Jurkat, Clone E6-1 (cell line): Measurements from ENCODE around the gene GABRG3.

Experiments
- DNase-seq: peaks from one replicate; pipeline ENCODE4 v3.0.0-alpha.2; 2011; ENCODE audit warnings: low read depth, low spot score
- H3K4me3 ChIP-seq: 2 replicates; pipeline ENCODE4 v1.5.1; 2011; ENCODE audit warnings: mild to moderate bottlenecking, low read length, control low read depth, moderate library complexity

Gene GABRG3

DNA sequence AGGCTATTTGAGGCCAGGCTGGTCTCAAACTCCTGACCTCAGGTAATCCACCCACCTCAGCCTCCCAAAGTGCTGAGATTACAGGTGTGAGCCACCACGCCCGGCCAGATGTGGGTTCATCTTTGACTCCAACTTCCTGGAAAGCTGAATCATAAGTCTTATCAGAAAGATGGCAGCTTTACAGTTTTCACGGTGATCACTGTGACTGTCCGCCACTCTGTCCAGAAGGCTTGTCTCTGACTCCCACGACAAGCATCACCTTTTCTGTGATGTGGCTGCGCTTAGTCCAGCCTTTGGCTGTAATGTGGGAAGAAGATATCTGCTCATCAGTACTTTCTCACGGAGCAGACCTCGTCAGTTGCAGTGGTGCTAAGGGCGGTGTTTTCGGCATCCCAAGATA, 527.7 kb downstream of the GABRG3 start:
- no peak for DNase-seq
- no peak overlapping the region for H3K4me3 ChIP-seq

DNA sequence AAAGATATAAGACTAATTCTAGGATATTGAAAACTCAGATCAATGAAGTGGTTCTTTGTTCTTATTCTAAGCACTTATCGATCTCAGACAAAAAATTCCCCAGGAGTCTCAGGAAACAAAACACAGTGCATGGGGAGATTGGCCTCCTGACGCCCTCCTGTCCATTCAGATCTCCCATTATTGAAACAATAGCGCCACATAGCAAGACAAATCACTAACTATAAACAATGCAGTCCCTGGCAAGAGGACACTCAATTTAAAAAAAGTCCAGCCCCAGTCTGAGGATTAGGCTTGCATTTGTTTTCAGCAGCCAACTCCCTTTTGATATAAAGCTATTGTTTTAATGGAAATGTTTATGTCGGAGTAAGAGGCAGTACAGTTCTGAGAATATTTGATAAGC, 528.2 kb downstream of the GABRG3 start:
- H3K4me3 ChIP-seq: no peak overlapping the region

DNA sequence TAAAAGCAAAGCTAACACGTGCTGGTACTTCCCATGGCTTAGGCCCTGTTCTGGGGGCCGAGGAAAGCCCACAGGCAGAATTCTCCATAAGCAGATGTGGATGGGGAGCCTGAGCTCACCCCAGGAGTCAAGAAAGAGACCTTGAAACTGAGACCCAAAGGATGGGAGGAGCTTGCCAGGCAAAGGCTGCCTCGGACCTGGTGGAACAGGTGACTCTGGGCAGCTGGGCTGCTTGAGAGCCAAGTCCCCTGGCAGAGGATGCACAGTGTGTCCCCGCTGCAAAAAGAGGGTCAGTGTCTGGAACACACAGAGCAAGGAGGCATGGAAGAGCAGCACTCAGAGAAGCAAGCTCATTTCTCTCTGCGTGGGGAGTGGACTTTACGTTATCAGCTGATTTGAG, 528.7 kb downstream of the GABRG3 start:
- no peak overlapping the region for H3K4me3 ChIP-seq
- no peak for DNase-seq

More for the DNA sequence above, 528.2 kb downstream of the GABRG3 start:
- DNase-seq: no peak

DNA sequence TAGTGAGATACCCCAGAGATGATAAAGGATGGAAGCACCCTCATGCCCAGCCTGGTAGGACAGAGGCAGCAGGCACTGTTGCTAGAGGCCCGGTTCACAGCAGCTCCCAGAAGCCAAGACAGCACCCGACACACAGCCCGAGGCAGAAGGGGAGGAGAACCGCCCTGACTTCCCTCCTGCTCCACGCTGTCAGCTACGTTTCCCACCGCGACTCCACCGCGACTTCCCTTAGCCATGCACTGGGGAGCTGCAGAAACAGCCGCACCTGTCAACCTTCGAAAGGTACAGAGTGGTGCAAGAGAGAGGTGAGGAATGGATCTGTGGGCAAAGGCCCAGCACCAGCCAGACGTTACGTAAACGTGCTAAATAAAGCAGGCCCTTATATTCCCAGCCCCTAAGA, 529.2 kb downstream of the GABRG3 start:
- peak overlapping the region; percentile 3; the same call in 1 of the 2 replicates for H3K4me3 ChIP-seq
- peak; percentile 58 for DNase-seq

DNA sequence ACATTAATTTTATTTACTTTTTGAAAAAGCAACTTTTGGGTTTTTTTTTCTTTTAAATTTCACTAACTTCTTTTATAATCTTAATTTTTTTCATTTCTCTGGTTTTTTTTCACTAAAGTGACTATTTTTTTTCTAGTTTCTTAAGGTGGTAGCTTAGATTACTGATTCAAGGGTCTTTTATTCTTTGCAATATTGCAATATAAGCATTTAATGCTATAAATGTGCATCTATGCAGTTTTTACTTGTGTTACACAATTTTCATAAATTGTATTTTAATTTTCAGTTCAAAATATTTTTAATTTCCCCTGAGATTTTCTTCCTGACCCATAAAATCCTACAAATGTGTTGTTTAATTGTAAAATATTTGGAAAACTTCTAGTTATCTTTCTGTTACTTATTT, 535.8 kb downstream of the GABRG3 start:
- DNase-seq: no peak
- no peak overlapping the region for H3K4me3 ChIP-seq

DNA sequence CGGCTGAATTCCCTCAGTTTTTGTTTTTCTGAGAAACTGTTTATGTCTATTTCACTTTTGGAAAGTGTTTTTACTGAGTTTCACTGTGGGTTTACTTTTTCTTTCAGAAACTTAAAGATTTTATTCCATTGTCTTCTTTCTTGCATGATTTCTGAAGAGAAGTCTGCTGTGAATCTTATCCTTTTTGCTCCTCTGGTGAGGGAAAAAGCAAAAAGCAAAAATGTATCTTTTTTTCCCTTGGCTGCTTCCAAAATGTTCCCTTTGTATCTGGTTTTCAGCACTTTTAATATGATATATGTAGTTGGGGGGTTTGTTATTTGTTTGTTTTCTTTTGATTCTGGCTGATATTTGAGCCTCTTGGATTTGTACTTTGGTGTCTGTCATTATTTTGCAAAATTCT, 538.0 kb downstream of the GABRG3 start:
- no peak overlapping the region for H3K4me3 ChIP-seq
- DNase-seq: no peak

DNA sequence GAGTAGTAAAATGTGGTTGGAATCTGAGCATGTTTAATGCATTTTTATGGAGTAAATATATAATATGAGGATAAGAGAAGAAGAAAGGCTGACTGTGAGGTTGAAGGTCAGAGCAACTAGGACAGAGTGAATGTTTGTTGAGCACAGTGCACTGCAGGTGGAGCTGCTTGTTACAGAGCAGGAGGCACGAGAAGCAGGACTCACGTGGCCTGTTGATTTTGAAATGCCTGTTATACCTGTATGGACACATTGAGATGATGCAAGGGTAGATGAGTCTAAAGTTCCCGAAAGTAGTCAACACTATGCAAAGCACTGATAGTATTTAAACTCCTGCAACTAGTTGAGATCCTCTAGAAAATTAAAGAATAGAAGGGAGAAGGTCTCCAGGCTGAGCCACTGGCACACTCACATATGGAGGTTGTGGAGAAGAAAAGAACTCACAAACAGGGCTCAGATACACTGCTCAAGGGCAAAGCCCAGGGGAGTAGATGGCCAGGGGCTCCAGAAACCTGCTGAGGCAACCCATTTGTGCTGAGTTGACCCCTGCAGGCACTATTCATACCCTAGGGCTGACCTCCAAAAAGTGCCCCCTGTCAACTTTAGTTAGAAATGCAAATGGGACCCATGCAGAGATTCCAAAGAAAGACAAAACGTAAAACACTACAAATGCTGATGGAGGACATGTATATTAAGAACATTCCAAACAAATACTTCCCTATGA, 541.5 kb downstream of the GABRG3 start:
- no peak for DNase-seq
- no peak overlapping the region for H3K4me3 ChIP-seq

DNA sequence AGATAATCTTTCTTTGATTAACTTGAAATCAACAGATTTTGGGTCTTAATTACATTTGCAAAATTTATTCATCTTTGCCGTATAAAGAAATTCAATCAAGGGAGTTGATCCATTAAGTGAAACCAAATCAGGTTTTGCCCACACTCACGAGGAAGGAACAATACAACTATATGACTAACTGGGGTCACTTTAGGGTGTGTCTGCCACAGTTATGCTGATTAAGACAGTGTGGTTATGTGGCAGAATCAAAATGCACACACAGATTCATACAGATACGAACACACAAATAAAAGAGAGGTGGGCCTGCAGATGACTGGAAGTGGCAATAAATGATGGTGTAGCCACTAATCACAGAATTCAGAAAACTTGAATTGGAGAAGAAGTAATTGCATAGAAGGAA, 543.5 kb downstream of the GABRG3 start:
- no peak for DNase-seq
- no peak overlapping the region for H3K4me3 ChIP-seq

DNA sequence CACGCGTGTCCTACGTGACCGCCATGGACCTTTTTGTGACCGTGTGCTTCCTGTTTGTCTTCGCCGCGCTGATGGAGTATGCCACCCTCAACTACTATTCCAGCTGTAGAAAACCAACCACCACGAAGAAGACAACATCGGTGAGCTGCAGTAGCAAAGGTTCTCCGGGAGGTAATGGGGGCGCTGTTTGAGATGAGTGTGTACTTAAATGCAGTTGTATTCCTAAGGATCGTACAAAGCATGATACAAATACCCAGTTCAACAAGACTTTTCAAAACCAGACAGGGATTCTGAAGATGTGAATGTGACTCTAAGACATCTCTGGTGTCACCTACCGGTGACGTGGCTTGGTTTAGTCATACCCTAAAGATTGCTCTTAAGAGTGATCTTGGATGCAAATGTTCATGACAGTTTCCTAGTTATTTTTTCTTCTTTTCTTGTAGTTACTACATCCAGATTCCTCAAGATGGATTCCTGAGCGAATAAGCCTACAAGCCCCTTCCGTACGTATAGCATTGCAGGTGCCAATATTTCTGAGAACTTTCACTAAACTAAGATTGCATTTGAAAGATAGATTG, 556.6 kb downstream of the GABRG3 start:
- peak; percentile 18 for DNase-seq
- no peak overlapping the region for H3K4me3 ChIP-seq

DNA sequence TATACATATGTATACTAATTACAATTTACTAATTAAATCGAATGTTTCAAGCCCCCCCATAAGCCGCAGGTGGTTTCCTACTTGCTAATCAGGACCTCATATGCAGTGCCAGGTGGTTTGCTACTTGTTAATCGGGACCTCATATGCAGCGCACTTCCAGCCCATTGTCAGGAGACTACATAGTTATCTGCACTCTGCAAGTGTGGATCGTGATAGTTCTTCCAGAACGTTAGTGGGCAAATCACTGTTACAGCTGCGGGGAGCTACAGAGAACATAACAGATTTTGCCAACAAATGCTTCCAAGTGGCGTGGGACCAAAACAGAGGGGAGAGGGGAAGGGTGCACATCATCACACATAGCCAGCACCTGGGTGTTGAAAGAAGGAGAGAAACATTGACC, 558.4 kb downstream of the GABRG3 start:
- no peak for DNase-seq
- H3K4me3 ChIP-seq: no peak overlapping the region

DNA sequence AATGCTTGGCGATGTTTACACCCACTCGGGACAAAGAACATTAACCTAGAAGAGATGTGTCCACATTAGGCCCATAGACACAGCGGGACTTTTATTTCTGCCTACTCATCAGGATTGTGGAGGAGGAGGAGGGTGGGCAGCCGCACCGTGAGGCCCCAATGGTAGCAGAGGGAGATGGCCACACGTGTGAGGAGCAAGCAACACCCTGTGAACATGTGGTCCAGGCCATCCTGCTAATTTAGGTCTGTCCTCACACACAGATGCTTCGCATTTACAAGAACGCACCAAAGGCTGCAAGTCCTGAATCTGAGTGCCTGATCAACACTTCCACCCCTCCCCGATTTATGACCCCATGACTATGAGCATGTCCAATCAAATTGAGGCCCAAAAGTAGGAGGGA, 560.0 kb downstream of the GABRG3 start:
- no peak overlapping the region for H3K4me3 ChIP-seq
- no peak for DNase-seq

DNA sequence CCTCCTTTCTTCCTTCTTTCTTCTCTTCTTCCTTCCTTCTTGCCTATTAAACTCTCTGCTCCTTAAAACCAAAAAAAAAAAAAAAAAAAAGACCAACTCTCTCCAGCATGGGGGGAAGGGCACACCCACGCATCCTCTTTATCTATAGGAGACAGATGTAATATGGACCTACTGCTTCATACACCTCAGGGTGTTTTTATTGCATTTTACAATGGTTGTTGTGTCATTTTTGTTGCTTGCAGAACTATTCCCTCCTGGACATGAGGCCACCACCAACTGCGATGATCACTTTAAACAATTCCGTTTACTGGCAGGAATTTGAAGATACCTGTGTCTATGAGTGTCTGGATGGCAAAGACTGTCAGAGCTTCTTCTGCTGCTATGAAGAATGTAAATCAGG, 561.4 kb downstream of the GABRG3 start:
- DNase-seq: no peak
- H3K4me3 ChIP-seq: no peak overlapping the region

DNA sequence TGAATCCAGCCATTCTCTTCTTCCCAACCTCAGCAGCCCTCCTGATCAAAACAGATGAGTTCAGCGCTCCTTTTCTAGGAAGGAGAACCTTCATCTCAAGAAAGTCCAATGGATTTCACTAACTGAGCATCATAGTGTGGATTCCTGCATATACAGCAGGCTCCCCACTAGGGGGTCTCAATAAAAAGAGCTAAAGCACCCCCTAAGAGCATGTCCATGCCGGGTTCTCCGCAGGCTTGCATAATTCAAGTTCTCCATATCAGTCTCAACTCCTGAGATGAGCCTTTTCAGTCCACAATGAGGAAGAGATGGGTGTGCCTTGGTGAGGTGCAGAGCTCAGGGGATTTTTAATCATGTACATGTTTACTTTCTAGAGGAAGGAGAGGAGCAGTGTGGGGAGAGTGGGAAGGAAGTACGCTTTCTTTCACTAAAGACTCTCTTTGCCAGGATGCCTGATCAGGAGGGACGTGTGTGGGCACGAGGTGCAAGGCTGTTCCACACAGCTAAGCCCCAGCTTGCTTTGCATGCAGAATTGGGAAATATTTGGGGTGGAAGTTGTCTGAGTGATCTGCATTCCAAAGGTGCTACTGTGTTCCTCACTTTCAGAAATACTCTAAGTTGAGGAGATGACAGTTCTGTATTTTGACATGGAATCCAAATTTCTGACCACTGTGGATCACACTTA, 564.6 kb downstream of the GABRG3 start:
- peak; percentile 11 for DNase-seq
- no peak overlapping the region for H3K4me3 ChIP-seq

DNA sequence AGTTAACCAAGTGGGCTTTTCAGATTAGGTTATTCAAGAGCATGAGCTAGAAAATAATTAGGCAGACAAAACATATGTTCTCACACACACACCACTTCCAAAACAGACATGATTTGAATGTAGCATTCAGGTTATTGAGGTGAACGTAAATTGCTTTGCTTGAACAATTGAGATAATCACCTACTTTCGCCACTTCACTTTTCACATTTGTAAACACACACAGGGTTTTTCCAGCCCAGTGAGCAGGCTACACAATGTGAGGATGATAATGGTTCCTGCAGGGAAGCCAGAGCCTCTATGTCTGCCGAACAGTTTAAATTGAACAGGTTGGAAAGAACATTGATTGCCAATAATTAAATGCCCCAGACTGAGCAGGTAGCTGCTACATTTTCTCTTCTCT, 567.3 kb downstream of the GABRG3 start:
- no peak for DNase-seq
- no peak overlapping the region for H3K4me3 ChIP-seq

DNA sequence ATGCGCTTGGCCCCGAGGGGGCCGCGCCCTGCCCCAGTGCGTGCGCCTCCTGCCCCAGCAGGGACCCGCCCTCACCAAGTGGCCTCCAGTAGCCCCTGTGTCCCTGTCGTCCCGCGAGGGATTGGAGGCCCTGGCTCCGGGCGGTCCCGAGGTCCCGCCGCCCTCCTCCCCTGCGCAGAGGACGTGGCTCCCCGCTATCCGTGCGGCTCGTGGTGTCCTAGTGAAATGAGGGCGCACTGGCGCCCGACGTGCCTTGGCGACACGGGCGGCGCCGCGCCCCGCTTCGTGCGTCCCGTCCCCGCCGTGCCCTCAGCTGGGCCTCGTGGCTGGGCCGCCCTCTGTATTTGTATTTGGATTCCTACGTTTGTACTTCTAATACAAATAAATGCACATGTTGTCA, 570.6 kb downstream of the GABRG3 start:
- no peak overlapping the region for H3K4me3 ChIP-seq
- no peak for DNase-seq

DNA sequence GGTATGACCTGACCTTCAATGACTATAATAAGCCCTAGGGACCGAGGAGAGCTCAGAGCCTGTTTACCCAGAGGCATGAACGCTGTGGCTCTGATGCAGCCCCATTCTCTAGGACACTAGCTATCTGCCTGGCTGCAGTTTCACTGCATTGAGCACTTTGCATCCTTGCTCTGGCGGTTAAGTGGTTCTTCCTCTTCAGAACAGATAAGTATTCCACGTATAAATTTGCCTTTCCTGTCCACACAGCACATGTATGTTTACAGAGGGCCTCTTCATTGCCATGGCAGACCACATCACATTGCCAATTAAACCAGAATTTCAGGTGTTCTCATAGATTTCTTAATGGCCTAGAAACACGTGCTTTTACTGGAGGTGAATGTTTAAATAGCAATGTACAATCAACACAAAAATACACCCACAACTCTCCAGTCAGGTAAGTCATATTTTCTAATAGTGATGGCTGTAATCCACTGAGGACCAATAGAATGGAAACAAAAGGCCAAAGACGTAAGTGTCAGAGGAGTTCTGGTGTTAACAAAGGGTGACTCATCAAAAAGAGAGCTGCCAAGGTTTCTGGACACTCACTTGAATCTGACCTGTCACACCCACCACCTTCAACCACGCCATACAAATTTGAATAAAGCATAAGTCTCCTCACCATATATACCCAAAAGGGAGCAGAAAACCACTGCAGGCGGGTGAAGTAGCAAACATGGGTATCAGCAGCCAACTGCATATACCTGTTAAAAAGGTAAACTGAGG, 574.7 kb downstream of the GABRG3 start:
- no peak for DNase-seq
- no peak overlapping the region for H3K4me3 ChIP-seq

DNA sequence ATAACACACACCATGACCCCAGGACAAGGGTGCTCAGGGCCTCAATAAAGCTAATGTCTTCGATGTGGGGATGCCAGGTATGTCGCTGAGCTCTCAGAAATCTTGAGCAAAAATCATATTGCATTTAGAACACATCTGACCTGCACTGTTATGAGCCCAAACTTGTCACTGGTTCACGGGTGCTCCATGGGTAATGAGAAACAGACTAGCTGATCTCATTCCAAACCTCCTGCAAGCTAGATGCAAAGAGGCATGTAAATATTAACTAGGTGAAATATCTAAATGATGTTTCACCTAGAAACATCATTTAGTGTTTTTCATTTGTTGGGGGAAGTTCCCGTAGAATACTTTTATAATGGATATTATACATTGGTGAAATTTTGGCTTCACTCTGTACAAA, 578.8 kb downstream of the GABRG3 start:
- DNase-seq: no peak
- H3K4me3 ChIP-seq: no peak overlapping the region

DNA sequence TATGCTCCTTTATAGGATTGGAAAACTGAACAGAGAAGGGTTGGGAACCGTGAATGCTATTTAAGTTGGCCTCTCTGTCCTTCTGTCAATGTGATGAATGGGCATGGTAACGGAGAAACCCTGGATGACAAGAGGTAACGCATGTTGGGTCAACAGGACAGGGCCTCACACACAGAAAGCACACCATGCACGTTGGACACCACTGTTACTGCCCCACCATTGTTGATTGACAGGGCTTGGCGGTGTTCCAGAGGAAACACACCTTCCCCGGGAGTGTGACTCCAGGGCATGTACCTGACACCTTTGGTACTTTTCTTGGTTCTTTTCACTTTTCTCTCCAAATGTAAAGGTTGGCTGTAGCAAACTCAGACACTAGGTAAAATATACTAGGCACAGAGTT, 579.7 kb downstream of the GABRG3 start:
- H3K4me3 ChIP-seq: no peak overlapping the region
- no peak for DNase-seq

DNA sequence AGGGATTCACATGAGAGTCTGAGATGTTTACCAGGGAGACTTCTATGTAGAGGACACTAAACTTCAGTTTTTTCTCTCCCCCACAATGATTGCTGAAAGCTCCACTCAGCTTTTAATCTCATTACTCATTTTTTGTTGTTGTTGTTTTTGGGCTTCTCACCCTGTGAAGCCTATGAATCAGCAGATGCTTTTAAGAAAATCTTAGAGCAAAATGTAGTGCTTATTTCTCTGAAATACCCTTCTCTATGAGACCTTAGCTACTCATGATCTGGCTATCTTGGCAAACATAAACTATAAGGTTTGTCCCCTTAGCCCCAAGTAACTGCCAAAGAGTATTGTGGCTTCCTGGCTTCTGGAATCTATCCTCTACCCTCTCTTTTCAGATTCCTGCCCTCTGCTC, 590.8 kb downstream of the GABRG3 start:
- no peak overlapping the region for H3K4me3 ChIP-seq
- DNase-seq: no peak

DNA sequence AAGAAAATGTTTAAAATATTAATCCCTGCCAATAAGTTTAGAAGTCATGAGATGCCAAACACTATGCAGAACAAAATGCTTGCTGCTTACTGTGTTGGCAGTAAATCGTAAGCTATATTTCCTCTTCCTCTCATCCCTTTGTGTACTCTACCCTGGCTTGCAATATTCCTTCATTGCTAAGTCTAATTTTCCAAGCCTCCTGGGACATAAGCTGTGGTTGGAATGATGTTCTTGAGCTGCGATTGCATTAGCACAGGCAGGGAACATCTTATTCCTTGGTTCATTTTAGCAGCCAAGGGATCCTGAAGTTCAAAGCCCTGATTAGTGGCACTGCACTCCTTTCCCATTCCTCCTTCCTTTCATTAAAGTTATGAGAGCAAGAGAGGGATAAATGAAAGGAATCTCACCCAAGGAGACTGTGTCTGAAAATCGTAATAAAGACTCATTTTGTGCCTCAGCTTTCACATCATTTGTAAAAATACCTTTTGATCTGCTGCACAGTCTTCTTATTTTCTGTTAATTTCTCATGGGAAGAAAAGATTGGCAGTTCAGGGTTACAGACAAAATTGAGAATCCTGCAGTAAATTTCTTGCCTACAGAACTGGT, 592.9 kb downstream of the GABRG3 start:
- no peak overlapping the region for H3K4me3 ChIP-seq
- DNase-seq: no peak
